GM23248 (cell line): ENCODE data around the gene SPNS1.

Experiments
- EZH2 ChIP-seq: fragments of 200-600 bp; sonication (generic); IDR thresholded peaks from 2 replicates; pipeline ENCODE4 v1.6.1; 2018; ENCODE audit warnings: antibody characterized with exemption, mild to moderate bottlenecking; ENCODE audit not compliant: insufficient read depth, poor library complexity, severe bottlenecking
- EZH2phosphoT487 ChIP-seq: fragments of 200-600 bp; sonication (generic); IDR thresholded peaks from 2 replicates; pipeline ENCODE4 v1.6.1; 2018; ENCODE audit warnings: antibody characterized with exemption, moderate library complexity, mild to moderate bottlenecking, low read depth; ENCODE audit not compliant: insufficient read depth

DNA sequence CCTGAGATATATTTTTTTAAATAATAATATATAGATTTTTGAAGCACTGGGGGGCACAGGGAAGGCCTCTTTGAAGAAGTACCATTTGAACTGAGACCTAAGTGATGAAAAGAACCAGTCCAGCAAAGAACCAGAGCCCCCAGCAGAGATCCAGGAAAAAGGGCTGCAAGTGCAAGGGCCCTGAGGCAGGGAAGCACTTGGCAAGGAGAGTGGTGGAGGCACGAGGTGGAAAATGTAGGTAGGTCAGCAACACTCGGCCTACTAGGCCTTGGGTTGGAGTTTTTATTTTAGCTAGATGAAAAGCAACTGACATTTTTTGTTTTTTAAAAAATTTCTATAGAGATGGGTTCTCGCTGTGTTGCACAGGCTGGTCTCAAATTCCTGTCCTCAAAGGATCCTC is 44.4 kb upstream of the SPNS1 start:
- TF ChIP-seq EZH2 = no peak
- TF ChIP-seq EZH2phosphoT487 = no peak
